Raji (cell line): ENCODE data around the gene PRPF8.

Experiments used
- POLR2A ChIP-seq: IDR thresholded peaks from 2 replicates; pipeline ENCODE4 v1.6.1; 2011; ENCODE audit warnings: low read depth, low read length, control low read depth; ENCODE audit not compliant: insufficient read depth

The PRPF8 gene

DNA sequence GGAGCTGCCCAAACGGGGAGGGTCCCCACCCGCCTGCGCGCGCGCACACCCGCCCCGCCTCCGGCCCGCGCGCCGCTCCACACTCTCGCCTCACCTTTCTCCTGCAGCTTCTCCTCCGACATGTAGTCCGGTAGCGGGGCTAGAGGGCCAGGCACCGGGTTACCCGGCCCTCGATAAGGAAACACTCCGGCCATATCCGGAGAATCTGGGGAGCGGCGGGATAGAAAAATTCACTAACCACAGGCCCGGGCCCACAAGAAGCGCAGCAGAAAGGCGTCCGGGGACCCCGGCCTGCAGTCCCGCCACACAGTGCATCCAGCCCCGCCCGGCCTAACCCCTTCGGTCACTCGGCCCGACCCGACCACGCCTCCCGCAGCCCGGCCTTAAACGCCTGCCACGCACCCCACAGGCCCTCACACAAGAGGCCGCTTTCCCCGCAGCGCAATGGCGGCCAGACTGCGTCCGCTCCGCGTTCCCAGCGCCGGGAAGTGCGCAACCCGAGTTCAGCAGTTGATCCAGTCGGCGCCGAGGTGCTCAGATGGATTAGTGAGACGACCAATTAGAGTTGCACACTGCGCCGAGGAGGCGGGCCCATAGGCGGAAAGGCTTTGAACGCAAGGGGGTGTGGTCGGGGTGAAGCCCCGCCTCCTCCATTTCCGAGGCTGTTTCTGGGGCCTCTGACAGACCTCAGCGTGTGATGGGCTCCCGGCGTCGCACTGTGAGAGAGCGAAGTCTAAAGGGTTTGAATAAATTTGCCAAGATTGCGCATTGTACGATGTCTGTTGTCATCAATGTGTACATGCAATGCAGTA is at the start of gene PRPF8:
Gene PRPF8 (minus strand): TSS at position 490 of the 812 bp plus-strand sequence. CDS start 296 bp downstream, at position 194.
- peak; percentile 90 for TF ChIP-seq POLR2A

DNA sequence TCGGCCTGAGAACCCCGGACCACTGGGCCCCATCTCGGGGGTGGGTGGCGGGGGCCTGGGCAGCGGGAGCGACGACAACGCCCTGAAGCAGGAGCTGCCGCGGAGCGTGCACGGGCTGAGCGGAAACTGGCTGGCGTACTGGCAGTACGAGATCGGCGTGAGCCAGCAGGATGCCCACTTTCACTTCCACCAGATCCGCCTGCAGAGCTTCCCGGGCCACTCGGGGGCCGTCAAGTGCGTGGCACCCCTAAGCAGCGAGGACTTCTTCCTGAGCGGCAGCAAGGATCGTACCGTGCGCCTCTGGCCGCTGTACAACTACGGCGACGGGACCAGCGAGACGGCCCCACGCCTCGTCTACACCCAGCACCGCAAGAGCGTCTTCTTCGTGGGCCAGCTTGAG is 49.1 kb upstream of the PRPF8 start:
- no peak for TF ChIP-seq POLR2A

DNA sequence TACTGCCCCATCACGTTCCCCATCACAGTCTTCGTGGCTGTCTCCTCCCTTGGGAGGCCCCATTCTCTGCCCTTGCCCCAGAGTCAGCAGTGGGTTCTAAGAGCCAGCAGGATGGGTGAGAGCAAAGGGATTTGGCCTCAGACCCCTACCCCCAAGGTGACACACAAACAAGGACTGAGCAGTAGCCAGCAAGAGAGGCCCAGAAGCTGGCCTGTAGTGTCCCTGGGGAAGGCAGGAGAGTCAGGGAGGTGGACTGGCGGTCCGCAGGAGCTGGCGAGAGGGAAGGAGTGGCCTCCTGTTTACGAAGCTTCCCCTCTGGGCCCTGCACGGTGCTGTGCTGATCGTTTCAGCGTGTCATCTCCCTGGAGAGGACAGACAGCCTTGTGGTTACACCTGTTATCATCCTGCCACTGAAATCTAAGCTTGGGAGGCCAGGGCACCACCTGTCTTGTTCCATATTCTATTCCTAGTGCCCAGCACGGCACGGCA is 48.2 kb upstream of the PRPF8 start:
- no peak for TF ChIP-seq POLR2A

DNA sequence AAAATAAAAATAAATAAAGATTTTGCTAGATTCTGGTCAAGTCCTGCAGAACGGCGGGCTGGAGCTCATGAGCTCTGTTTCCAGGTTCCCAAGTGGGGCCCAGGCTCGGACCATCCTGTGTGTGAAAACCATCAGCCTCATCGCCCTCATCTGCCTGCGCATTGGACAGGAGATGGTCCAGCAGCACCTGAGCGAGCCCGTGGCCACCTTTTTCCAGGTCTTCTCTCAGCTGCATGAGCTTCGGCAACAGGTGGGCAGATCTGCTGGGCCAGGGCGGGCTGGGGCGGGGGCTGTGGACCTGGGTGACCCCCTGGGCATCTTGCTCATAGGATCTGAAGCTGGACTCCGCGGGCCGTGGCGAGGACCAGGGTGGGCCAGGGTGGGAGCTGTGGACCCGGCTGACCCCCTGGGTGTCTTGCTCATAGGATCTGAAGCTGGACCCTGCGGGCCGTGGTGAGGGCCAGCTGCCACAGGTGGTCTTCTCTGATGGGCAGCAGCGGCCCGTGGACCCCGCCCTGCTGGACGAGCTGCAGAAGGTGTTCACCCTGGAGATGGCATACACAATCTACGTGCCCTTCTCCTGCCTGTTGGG is 47.7 kb upstream of the PRPF8 start:
- no peak for TF ChIP-seq POLR2A

DNA sequence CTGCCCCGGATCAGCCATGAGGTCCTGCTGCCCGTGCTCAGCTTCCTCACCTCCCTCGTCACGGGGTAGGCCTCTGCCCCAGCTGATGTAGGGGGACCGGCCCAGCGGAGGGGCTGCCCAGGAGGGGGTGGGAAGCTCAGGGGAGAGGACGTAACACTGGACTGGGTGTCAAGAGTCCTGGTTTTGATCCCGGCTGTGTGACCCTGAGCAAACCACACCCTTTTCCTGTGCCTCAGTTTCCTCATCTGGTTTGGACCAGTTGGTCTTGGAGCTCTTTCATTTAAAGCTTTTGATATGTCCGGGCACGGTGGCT is 46.5 kb upstream of the PRPF8 start:
- no peak for TF ChIP-seq POLR2A

DNA sequence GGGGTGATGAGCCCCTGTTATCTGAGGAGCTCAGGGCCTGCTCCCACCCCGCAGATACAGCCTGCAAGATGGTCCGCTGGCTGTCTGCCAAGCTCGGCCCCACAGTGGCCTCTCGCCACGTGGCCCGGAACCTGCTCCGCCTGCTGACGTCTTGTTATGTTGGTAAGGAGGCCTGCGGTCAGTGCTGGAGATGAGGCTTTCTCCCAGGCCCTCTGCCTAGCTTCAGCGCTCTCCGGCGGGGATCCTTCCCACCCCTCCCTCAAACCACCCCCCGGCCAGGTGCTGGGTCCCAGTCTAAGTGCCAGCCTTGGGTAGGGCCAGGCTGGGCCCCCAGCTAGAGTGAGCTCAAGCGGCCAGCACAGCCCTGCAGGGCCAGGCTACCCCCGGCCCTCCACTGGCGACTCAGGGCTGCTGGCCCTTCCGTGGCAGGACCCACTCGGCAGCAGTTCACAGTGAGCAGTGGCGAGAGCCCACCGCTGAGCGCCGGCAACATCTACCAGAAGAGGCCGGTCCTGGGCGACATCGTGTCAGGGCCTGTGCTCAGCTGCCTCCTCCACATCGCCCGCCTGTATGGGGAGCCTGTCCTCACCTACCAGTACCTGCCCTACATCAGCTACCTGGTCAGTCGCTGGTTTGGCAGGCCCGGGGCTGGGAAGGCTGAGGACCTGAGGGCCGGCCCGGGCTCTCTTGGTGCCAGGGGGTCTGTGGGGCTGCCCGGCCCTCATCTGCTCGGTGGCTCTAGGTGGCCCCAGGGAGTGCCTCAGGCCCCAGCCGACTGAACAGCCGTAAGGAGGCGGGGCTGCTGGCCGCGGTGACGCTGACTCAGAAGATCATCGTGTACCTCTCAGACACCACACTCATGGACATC is 45.9 kb upstream of the PRPF8 start:
- no peak for TF ChIP-seq POLR2A

DNA sequence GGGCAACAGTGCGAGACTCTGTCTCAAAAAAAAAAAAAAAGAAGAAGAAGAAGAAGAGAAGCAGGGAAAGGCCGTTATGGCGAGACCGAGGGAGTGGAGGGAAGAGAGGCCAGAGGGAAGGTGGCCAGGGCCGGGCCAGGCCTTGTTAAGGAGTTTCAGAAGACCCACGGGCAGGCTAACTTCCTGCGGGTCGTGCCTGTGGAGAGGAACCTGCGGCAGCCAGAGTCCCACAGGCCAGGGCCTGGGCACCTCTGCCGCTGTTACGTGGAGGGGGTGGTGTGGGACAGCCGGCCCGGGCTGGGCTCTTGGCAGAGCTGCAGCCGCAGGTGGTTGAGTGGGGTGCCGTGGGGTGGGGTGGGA is 45.3 kb upstream of the PRPF8 start:
- no peak for TF ChIP-seq POLR2A

DNA sequence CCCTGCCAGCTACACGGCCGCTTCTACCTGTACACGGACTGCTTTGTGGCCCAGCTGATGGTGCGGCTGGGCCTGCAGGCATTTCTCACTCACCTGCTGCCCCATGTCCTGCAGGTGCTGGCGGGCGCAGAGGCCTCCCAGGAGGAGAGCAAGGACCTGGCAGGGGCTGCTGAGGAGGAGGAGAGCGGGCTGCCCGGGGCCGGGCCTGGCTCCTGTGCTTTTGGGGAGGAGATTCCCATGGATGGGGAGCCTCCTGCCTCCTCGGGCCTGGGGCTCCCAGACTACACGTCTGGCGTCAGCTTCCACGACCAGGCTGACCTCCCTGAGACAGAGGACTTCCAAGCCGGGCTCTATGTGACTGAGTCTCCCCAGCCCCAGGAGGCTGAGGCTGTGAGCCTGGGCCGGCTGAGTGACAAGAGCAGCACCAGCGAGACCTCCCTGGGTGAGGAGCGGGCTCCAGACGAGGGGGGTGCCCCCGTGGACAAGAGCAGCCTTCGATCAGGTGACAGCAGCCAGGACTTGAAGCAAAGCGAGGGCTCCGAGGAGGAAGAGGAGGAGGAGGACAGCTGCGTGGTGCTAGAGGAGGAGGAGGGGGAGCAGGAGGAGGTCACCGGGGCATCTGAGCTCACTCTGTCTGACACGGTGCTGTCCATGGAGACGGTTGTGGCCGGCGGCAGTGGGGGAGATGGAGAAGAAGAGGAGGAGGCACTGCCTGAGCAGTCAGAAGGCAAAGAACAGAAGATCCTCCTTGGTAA is 43.4 kb upstream of the PRPF8 start:
- no peak for TF ChIP-seq POLR2A

DNA sequence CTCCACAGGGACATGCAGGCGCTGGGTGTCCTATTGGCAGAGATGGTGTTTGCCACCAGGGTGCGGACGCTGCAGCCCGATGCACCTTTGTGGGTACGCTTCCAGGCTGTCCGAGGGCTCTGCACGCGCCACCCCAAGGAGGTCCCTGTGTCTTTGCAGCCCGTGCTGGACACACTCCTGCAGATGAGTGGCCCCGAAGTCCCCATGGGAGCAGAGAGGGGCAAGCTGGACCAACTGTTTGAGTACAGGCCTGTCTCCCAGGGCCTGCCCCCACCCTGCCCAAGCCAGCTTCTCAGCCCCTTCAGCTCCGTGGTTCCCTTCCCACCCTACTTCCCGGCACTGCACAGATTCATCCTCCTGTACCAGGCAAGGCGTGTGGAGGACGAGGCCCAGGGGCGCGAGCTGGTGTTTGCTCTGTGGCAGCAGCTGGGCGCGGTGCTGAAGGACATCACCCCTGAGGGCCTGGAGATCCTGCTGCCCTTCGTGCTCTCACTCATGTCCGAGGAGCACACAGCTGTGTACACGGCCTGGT is 42.7 kb upstream of the PRPF8 start:
- no peak for TF ChIP-seq POLR2A

DNA sequence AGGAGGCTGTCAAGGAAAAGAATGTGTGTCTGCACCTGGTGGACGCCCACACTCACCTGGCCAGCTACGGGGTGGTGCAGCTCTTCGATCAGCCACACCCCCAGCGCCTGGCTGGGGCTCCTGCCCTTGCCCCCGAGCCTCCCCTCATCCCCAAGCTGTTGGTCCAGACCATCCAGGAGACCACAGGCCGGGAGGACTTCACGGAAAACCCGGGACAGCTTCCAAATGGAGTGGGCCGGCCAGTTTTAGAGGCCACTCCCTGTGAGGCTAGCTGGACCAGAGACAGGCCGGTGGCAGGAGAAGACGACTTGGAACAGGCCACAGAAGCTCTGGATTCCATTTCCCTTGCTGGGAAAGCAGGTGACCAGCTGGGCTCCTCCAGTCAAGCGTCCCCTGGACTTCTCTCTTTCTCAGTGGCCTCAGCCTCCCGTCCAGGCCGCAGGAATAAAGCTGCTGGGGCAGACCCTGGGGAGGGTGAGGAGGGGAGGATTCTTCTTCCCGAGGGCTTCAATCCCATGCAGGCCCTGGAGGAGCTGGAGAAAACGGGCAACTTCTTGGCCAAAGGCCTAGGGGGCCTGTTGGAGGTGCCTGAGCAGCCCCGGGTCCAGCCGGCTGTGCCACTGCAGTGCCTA is 42.1 kb upstream of the PRPF8 start:
- no peak for TF ChIP-seq POLR2A

DNA sequence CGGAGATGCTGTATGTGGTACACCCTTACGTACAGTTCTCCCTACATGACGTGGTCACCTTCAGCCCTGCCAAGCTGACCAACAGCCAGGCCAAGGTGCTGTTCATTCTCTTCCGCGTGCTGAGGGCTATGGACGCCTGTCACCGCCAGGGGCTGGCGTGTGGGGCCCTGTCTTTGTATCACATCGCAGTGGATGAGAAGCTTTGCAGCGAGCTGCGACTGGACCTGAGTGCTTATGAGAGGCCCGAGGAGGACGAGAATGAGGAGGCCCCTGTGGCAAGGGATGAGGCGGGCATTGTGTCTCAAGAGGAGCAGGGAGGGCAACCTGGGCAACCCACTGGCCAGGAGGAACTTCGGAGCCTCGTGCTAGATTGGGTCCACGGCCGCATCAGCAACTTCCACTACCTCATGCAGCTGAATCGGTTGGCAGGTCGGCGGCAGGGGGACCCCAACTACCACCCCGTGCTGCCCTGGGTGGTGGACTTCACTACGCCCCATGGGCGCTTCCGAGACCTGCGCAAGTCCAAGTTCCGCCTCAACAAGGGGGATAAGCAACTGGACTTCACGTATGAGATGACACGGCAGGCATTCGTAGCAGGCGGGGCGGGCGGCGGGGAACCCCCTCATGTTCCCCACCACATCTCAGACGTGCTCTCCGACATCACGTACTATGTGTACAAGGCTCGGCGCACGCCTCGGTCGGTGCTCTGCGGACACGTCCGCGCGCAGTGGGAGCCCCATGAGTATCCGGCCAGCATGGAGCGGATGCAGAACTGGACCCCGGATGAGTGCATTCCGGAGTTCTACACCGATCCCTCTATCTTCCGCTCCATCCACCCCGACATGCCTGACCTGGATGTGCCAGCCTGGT is 41.2 kb upstream of the PRPF8 start:
- no peak for TF ChIP-seq POLR2A

DNA sequence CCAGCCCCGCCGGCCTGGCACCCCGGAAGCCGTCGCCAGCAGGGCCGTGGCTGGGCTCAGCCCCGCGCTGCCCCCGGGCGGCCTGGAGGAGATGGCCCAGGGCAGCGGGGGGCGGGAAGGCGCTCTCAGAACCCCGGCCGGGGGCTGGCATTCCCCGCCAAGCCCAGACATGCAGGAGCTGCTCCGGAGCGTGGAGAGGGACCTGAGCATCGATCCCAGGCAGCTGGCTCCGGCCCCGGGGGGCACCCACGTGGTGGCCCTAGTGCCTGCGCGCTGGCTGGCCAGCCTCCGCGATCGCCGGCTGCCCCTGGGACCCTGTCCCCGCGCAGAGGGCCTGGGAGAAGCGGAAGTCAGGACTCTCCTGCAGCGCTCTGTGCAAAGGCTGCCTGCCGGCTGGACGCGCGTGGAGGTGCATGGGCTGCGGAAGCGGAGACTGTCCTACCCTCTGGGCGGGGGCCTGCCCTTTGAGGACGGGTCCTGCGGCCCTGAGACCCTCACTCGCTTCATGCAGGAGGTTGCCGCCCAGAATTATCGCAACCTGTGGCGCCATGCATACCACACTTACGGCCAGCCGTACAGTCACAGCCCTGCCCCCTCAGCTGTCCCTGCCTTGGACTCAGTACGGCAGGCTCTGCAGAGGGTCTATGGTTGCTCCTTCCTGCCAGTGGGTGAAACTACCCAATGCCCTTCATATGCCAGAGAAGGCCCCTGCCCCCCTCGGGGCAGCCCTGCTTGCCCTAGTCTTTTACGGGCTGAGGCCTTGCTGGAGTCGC is 40.4 kb upstream of the PRPF8 start:
- TF ChIP-seq POLR2A: no peak
